ENCODE measurements around the gene TMEM81. TPM values are rescaled to one million over a fixed set of nuclear protein-coding genes. Genes with fewer than 3 reads are reported as not detected.

The TMEM81 gene
- polyA plus RNA-seq, 1 experiment = 1.5 TPM

DNA sequence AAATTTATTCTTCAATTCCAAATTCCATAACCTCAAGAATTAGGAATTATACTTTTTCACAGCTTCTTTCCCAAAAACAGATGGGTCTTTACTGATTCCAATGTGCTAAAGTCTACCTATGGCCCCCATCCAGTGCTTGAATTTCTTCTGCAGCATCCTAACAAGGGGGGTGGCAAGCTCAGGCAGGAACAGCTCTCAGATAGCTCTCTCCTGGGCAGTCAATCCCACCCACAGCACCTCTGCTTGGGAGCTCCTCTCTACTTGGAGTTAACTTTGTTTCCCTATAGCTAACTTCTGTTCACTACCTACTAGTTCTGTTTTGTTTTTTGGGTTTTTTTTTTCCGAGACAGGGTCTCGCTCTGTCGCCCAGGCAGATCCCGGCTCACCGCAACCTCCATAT is 25.5 kb upstream of the TMEM81 start:
- DNase-seq (ENCODE audit: low read depth) = no peak
- ChIA-PET POLR2A (no interaction called here), CTCF (interaction anchor here (0.7 to 1.8 kb wide), 5 partner anchors 11 to 157 kb away, joined by 3 to 5 read pairs (median 4); partner anchors contain the start of gene RBBP5)
- TF ChIP-seq CTCF (IDR thresholded peaks at IDR 0.05; ENCODE audit: insufficient read depth, low read depth, low read length) = no peak
- no peaks in the 10 kb centered on the region for H3K27me3 ChIP-seq (ENCODE audit: control insufficient read depth, insufficient read depth, low read length)
- H3K36me3 ChIP-seq (ENCODE audit: control insufficient read depth, insufficient read depth, low read length) = peaks cover 5% of the 10 kb centered on the region
- no peak overlapping the region for H3K4me3 ChIP-seq (ENCODE audit: low read depth, low read length)

- no peak overlapping the region for H3K4me3 ChIP-seq (ENCODE audit: low read depth, low read length)
- CTCF ChIA-PET = interaction anchor here (0.7 to 1.8 kb wide), 6 partner anchors 12 to 157 kb away, joined by 3 to 5 read pairs (median 4); partner anchors contain the start of gene RBBP5
- POLR2A ChIA-PET = interaction anchor here (1.1 kb wide), 1 partner anchor 12 kb away, joined by 3 read pairs; the partner anchor contains the start of gene RBBP5
- no peaks in the 10 kb centered on the region for H3K27me3 ChIP-seq (ENCODE audit: control insufficient read depth, insufficient read depth, low read length)
- no peak for TF ChIP-seq CTCF (IDR thresholded peaks at IDR 0.05; ENCODE audit: insufficient read depth, low read depth, low read length)
- peaks cover 6% of the 10 kb centered on the region for H3K36me3 ChIP-seq (ENCODE audit: control insufficient read depth, insufficient read depth, low read length)
- no peak for DNase-seq (ENCODE audit: low read depth)
These were observed 25.0 kb upstream of the TMEM81 start for GRCh38 chr1:205109269-205109668.

DNA sequence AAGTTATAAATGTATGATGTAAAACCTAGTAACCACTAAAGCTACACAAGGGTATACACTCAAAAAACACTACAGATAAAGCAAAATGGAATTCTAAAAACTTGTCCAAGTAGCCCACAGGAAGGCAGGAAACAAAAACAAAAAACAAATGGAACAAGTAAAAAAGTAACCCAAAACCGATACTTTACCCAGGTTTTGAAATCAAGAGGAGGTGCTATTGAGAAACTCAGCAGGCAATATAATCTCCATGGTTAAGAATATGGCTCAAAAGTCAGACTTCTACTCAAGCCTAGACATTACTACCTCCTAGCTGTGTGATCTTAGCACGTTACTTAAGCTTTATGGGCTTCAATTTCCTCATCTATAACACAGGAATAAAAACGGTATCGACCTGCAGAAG is 24.2 kb upstream of the TMEM81 start:
- ChIA-PET POLR2A (interaction anchor here (1.1 kb wide), 1 partner anchor 13 kb away, joined by 3 read pairs; the partner anchor contains the start of gene RBBP5), CTCF (interaction anchor here (1.1 to 1.8 kb wide), 2 partner anchors 13 to 148 kb away, joined by 3 to 5 read pairs; partner anchors contain the start of gene RBBP5)
- Histone ChIP-seq H3K36me3 (ENCODE audit: control insufficient read depth, insufficient read depth, low read length) (peaks cover 7% of the 10 kb centered on the region), H3K4me3 (ENCODE audit: low read depth, low read length) (no peak overlapping the region), H3K27me3 (ENCODE audit: control insufficient read depth, insufficient read depth, low read length) (no peaks in the 10 kb centered on the region)
- no peak for TF ChIP-seq CTCF (IDR thresholded peaks at IDR 0.05; ENCODE audit: insufficient read depth, low read depth, low read length)
- DNase-seq (ENCODE audit: low read depth) = no peak

GRCh38 chr1:205107327-205107726 is 23.1 kb upstream of the TMEM81 start:
- Histone ChIP-seq H3K27me3 (ENCODE audit: control insufficient read depth, insufficient read depth, low read length) (no peaks in the 10 kb centered on the region), H3K4me3 (ENCODE audit: low read depth, low read length) (no peak overlapping the region), H3K36me3 (ENCODE audit: control insufficient read depth, insufficient read depth, low read length) (peaks cover 7% of the 10 kb centered on the region)
- DNase-seq (ENCODE audit: low read depth) = no peak
- ChIA-PET CTCF (interaction anchor here (0.5 kb wide), 1 partner anchor 59 kb away, joined by 4 read pairs; no protein-coding TSS in a partner anchor), POLR2A (no interaction called here)
- no peak for TF ChIP-seq CTCF (IDR thresholded peaks at IDR 0.05; ENCODE audit: insufficient read depth, low read depth, low read length)

- no peak overlapping the region for H3K4me3 ChIP-seq (ENCODE audit: low read depth, low read length)
- H3K27me3 ChIP-seq (ENCODE audit: control insufficient read depth, insufficient read depth, low read length) = no peaks in the 10 kb centered on the region
- no peak for TF ChIP-seq CTCF (IDR thresholded peaks at IDR 0.05; ENCODE audit: insufficient read depth, low read depth, low read length)
- peaks cover 8% of the 10 kb centered on the region for H3K36me3 ChIP-seq (ENCODE audit: control insufficient read depth, insufficient read depth, low read length)
- CTCF ChIA-PET = interaction anchor here (0.7 kb wide), 1 partner anchor 851 kb away, joined by 3 read pairs; no protein-coding TSS in a partner anchor
- POLR2A ChIA-PET = no interaction called here
- DNase-seq (ENCODE audit: low read depth) = no peak
These were observed 18.1 kb upstream of the TMEM81 start for GRCh38 chr1:205102404-205102803.

All from BJ (cell line).